ENCODE measurements around the gene EAF1. TPM values are rescaled to one million over a fixed set of nuclear protein-coding genes. Genes with fewer than 3 reads are reported as not detected.

Gene EAF1
- total RNA-seq, 6 experiments from 2014 or later = 11.6 to 27.7 (median 17.1) TPM

DNA sequence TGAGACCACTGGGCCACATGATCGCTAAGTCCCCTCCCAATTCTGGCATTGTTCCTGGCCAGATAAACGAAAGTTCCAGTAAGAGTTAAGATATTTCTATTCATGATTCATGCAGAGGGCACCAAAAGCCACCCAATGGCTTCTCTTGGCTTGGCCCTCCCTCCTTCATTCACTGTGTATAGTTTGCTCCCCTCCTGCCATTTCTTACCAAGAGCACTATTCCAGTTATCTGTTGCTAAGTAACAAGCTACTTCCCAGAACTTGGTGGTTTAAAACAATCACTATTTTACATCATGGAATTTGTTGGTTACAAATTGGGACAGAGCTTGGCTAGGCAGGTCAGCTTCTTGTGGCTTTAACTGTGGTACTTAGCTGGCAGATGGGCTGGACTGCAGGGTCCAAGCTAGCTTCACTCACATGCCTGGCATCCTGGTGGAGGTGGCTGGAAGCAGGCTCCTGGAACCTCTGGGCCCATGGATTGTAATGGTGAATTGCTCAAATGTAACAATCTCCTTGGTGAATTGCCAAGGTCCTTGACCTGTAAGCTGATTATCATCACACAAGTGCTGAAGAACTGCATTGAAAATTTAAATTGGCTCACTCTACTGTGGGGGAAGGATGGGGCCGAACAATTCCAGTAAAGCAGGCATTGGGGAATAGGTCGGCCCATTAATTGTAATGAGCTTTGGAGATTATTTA lies 16.6 kb downstream of the EAF1 start:
- intact Hi-C loops (cut with DNase I) = no loop called here
- 21% methylated on average over 2 of the region's 4 CpGs for WGBS (ENCODE audit: insufficient coverage, low coverage, low lambda C conversion rate, missing lambda C conversion rate)

DNA sequence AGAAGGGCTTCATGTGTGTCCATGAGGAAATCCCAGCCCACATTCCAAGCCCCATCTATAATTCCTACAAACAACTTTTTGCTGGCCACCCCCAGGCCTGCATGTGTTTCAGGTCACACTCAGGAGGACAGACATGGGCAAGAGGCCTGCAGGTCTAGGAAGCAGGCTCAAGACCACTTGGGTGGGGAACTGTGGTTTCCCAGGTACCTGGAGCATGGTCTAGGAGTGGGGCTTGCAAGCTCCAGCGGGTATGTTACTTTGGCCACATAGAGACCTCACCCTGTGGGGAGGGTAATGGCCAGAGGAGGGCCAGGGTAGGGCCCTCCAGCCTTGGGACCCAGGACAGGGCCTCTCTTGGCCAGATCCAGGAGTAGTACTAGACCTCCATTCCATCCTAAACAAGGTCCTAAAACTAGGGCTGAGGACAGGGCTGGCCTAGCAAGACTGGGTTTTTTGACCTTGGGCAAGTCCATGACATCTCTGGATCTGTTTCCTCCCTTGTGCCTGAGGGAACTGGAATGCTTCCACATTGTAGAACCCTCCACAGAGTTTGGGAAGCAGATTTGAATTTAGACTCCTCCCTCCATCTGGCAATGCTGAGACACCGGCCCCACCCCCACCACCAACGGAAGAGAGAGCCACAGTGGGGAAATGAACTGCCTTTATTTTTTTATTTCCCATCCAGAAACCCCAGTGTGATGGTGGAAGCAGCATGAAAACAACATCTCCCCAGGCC lies 22.3 kb downstream of the EAF1 start:
- Histone ChIP-seq H3K4me1 (no peaks in the 10 kb centered on the region), H3K9me3 (no peaks in the 10 kb centered on the region), H3K4me3 (no peak overlapping the region), H3K27ac (no peak overlapping the region), H3K27me3 (no peaks in the 10 kb centered on the region), H3K36me3 (no peaks in the 10 kb centered on the region)
- TF ChIP-seq, protein P1, sequence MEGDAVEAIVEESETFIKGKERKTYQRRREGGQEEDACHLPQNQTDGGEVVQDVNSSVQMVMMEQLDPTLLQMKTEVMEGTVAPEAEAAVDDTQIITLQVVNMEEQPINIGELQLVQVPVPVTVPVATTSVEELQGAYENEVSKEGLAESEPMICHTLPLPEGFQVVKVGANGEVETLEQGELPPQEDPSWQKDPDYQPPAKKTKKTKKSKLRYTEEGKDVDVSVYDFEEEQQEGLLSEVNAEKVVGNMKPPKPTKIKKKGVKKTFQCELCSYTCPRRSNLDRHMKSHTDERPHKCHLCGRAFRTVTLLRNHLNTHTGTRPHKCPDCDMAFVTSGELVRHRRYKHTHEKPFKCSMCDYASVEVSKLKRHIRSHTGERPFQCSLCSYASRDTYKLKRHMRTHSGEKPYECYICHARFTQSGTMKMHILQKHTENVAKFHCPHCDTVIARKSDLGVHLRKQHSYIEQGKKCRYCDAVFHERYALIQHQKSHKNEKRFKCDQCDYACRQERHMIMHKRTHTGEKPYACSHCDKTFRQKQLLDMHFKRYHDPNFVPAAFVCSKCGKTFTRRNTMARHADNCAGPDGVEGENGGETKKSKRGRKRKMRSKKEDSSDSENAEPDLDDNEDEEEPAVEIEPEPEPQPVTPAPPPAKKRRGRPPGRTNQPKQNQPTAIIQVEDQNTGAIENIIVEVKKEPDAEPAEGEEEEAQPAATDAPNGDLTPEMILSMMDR (IDR thresholded peaks at IDR 0.05) = no peak
- TF ChIP-seq POLR2A (IDR thresholded peaks at IDR 0.05) = no peak
- intact Hi-C loops (cut with DNase I) = no loop called here
- ATAC-seq (peak in 1 of 4 donors; percentile 9), DNase-seq (no peak)
- WGBS (ENCODE audit: insufficient coverage, low coverage, low lambda C conversion rate, missing lambda C conversion rate) = 80% methylated on average over 1 of the region's 3 CpGs

More for the DNA sequence above, 16.6 kb downstream of the EAF1 start:
- Histone ChIP-seq H3K27ac (no peak overlapping the region), H3K4me1 (peaks cover 0 to 11% (median 0%) of the 10 kb centered on the region in 4 donors), H3K4me3 (no peak overlapping the region), H3K27me3 (no peaks in the 10 kb centered on the region), H3K36me3 (peaks cover 0 to 24% (median 12%) of the 10 kb centered on the region in 4 donors), H3K9me3 (no peaks in the 10 kb centered on the region)
- TF ChIP-seq, protein P1 (IDR thresholded peaks at IDR 0.05) = no peak
- TF ChIP-seq POLR2A (IDR thresholded peaks at IDR 0.05) = no peak
- ATAC-seq (peak; percentile 56 to 79 (median 66)), DNase-seq (peak in 1 of 3 donors; percentile 44)

DNA sequence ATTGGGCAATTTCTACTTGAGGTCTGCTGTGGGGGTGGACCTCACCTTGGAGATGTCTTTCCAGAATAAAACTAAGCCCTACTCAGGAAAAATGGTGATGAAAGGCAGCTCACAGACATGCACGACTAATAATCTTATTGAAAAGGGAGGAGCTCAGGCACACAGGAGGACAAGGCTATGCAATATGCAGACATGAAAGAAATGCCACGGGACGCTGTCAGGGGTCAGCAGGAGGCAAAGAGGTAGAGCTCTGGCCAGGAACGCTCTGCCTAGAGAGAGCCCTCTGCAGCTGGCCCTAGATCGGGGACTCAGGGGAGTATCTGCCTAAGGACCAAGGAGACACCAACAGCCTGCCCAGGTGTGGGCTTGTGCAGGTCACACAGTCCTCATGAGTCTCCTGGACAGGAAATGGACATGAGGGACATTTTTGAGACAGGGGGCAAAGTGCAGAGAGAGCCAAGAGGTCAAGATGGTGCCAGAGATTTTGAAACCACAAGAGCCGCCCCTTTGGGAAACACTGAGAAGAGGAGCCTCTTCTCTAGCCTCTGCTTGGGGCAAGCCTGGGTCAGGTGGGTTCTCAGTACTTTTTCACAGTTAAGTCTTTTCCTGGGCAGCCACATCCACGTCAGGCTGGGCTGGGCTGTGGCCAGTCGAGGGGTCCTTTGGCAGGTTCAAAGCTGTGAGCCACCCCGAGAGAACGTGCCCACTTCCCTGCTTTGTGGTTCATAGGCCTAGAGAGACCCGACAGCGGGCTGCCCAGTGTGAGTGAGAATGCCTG lies 23.2 kb downstream of the EAF1 start:
- no peak overlapping the region for H3K4me3 ChIP-seq
- TF ChIP-seq, protein P1 (IDR thresholded peaks at IDR 0.05) = no peak
- no peak for TF ChIP-seq POLR2A (IDR thresholded peaks at IDR 0.05)
- H3K9me3 ChIP-seq = no peaks in the 10 kb centered on the region
- ATAC-seq (peak in 2 of 4 donors; percentile 11 to 13), DNase-seq (no peak)
- WGBS (ENCODE audit: insufficient coverage, low coverage, low lambda C conversion rate, missing lambda C conversion rate) = 97% methylated on average over 7 of the region's 12 CpGs
- no peaks in the 10 kb centered on the region for H3K4me1 ChIP-seq
- no peak overlapping the region for H3K27ac ChIP-seq
- no peaks in the 10 kb centered on the region for H3K36me3 ChIP-seq
- intact Hi-C loops (cut with DNase I) = no loop called here
- no peaks in the 10 kb centered on the region for H3K27me3 ChIP-seq

DNA sequence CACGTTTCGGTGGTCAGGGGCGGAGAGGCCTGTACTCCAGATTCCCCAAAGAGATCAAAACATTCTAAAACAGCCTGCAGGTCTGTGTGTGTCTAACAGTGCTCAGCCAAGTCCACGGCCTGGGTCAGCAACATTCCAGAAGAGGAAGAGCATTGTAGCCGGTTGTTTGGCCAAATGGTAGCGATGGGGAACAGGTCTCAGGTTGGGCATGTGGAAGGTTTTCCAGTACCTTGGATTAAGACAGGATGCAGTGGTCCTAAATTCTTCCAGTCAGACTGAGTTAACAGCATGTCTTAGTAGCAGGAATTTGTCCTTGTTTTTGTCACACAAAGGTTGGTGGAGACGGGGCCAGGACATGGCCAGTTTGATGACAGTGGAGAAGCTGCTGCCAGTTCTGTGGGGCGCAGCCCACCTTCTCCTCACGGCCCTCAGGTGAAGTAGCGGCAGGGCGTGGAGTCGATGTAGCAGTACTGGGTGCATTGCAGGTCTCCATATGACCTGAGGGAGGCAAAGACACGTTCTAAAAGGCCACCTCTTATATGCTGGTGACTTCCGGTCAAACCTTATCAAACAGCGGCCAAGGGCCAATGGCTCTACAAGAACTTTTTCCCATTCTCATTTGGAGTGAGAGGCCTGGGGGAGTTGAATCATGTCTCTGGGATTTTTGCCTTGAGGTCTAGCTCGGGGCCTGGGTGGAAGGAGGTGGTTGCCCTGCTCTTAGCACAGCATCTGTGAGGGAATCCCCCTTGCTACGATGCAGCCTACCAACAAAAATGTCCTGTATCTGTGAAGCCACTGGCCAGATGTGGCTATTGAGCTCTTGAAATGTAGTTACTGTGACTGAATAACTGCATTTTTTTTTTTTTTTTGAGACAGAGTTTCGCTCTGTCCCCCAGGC lies 24.1 kb downstream of the EAF1 start:
- TF ChIP-seq POLR2A (IDR thresholded peaks at IDR 0.05) = no peak
- TF ChIP-seq, protein P1 (IDR thresholded peaks at IDR 0.05) = no peak
- DNase-seq (no peak), ATAC-seq (no peak)
- H3K9me3 ChIP-seq = no peaks in the 10 kb centered on the region
- 94% methylated on average over 15 of the region's 18 CpGs for WGBS (ENCODE audit: insufficient coverage, low coverage, low lambda C conversion rate, missing lambda C conversion rate)
- H3K36me3 ChIP-seq = no peaks in the 10 kb centered on the region
- no peaks in the 10 kb centered on the region for H3K4me1 ChIP-seq
- intact Hi-C loops (cut with DNase I) = no loop called here
- H3K27ac ChIP-seq = no peak overlapping the region
- no peaks in the 10 kb centered on the region for H3K27me3 ChIP-seq
- H3K4me3 ChIP-seq = no peak overlapping the region
